HFFc6 (cell line): ENCODE results near the gene CREB3. TPM values are rescaled to one million over a fixed set of nuclear protein-coding genes. Genes with fewer than 3 reads are reported as not detected.

Source experiments
- DNase-seq: peaks from one replicate; pipeline ENCODE4 v3.0.0-alpha.2; 2018
- H3K27ac Mint-ChIP-seq: 2 replicates; pipeline ENCODE4 v1.8.0; 2020; ENCODE audit warnings: mild to moderate bottlenecking, mixed read lengths
- H3K27me3 Mint-ChIP-seq: 2 replicates; pipeline ENCODE4 v1.8.0; 2021; ENCODE audit warnings: mild to moderate bottlenecking, moderate library complexity, mixed read lengths; ENCODE audit not compliant: insufficient read depth
- H3K36me3 Mint-ChIP-seq: 2 replicates; pipeline ENCODE4 v1.8.0; 2021; ENCODE audit warnings: low read depth, mixed read lengths
- H3K4me1 Mint-ChIP-seq: 2 replicates; pipeline ENCODE4 v1.8.0; 2020; ENCODE audit warnings: low read depth, mixed read lengths
- H3K4me3 Mint-ChIP-seq: 2 replicates; pipeline ENCODE4 v1.8.0; 2020; ENCODE audit warnings: mild to moderate bottlenecking, moderate library complexity, mixed read lengths
- H3K9me3 Mint-ChIP-seq: 2 replicates; pipeline ENCODE4 v1.8.0; 2020; ENCODE audit warnings: mild to moderate bottlenecking, mixed read lengths
- total RNA-seq, 6 experiments: library from RNA; stranded (reverse); fragmentation: NEBNext Ultra II Directional; extraction: Animal tissue kit (Norgen Biotek cat#: 25700); gene quantifications; 2 replicates in 1 of 6; 3 replicates in 5 of 6; pipeline ENCODE4 v1.2.3, GENCODE V29; 2021
- TF ChIP-seq, protein P1 (sequence below): fragments of 200-600 bp; sonication (generic); IDR thresholded peaks from 2 replicates; pipeline ENCODE4 v1.5.0; 2021; ENCODE audit warnings: antibody characterized with exemption, mild to moderate bottlenecking

CREB3 gene
- total RNA-seq, 6 experiments from 2014 or later: 106 to 127 (median 114) TPM

DNA sequence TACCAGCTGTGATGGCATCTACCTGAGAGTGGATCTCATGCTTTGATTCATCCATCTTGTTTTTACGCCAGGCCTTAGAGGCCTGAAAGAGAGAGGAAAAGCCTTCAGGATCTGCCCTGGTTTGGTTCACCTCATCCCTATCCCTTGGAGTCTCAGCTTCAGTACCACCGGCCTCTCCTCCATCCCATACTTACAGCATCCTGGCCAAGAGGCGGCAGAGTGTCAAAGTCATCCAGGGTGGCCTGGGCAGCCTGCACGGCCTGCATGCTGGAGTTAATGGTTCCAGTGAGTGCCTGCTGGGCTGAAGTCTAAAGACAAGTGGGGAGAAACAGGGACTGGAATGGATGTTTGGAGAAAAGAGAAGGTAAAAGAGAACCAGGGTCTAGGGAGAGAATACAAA lies 12.9 kb upstream of the CREB3 start:
- Mint-ChIP-seq H3K27me3 (peaks cover 2% of the 10 kb centered on the region), H3K36me3 (peaks cover 78% of the 10 kb centered on the region), H3K4me3 (no peak overlapping the region), H3K4me1 (peaks cover 48% of the 10 kb centered on the region), H3K9me3 (no peaks in the 10 kb centered on the region), H3K27ac (peak overlapping the region; percentile 78)
- no peak for DNase-seq
- TF ChIP-seq, protein P1, sequence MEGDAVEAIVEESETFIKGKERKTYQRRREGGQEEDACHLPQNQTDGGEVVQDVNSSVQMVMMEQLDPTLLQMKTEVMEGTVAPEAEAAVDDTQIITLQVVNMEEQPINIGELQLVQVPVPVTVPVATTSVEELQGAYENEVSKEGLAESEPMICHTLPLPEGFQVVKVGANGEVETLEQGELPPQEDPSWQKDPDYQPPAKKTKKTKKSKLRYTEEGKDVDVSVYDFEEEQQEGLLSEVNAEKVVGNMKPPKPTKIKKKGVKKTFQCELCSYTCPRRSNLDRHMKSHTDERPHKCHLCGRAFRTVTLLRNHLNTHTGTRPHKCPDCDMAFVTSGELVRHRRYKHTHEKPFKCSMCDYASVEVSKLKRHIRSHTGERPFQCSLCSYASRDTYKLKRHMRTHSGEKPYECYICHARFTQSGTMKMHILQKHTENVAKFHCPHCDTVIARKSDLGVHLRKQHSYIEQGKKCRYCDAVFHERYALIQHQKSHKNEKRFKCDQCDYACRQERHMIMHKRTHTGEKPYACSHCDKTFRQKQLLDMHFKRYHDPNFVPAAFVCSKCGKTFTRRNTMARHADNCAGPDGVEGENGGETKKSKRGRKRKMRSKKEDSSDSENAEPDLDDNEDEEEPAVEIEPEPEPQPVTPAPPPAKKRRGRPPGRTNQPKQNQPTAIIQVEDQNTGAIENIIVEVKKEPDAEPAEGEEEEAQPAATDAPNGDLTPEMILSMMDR: no peak

DNA sequence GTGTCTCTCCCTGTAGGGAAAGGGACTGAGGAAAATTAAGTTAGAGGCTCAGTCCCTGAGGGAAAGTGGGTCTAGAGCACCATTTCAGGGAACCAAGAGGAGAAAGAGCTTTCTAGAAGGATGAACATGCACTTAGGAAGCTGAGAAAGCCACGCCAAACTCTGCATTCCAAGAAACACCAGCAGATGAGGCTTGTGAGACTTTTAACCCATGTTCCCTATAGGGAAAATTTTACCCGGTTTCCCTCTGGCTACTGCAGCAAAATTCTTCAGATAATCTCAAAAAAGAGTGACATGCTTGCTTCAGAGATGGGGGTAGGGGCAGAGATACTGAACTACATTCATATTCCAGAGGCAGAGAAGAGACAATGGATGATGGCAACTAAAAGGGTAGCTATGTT lies 9.0 kb upstream of the CREB3 start:
- Mint-ChIP-seq H3K4me1 (peaks cover 39% of the 10 kb centered on the region), H3K4me3 (no peak overlapping the region), H3K27me3 (peaks cover 2% of the 10 kb centered on the region), H3K36me3 (peaks cover 54% of the 10 kb centered on the region), H3K9me3 (no peaks in the 10 kb centered on the region), H3K27ac (peak overlapping the region; percentile 20; the same call in 1 of the 2 replicates)
- no peak for DNase-seq
- TF ChIP-seq, protein P1: no peak

DNA sequence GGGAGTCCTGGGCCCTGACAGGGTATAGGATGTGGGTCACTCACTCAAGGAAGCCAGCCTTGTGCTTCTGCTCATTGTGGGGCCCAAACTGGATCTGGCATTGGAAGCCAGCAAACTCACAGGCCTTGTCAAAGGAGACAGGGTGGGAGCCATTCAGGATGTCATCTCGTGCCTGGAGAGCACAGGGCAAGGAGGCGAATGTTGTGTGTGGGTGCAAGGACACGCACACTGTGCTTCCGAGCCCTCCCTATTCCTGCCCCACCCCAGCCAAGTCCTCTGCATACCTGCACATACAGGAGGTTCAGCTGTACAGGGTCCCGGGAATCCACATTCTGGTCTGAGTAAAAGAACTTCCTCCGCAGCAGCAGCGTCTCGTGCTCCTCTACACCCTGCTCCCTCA lies 8.6 kb upstream of the CREB3 start:
- Mint-ChIP-seq H3K9me3 (no peaks in the 10 kb centered on the region), H3K36me3 (peaks cover 53% of the 10 kb centered on the region), H3K27ac (peak overlapping the region; percentile 20), H3K4me1 (peaks cover 39% of the 10 kb centered on the region), H3K27me3 (peaks cover 2% of the 10 kb centered on the region), H3K4me3 (no peak overlapping the region)
- DNase-seq: no peak
- TF ChIP-seq, protein P1: no peak

DNA sequence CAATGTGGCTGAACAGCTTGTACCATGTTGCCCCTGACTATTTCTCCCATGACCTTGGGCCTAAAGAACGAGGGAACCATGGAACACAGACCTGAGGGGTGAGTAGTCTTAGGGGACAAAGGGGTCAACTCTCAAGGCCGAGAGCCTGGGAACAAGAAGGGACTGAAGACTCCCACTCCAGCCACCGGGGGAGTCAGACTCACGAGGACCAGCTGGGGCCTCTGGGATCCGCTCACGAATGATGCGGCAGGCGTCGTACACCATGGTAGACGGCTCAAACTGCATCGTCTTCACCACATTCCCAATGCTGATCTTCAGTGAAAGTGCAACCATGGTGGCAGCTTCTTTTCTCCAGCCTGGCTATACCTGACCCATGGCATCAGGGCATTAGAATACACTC lies 7.1 kb upstream of the CREB3 start:
- no peak overlapping the region for H3K4me3 Mint-ChIP-seq
- H3K27me3 Mint-ChIP-seq: no peaks in the 10 kb centered on the region; the same call in 1 of the 2 replicates
- no peaks in the 10 kb centered on the region for H3K9me3 Mint-ChIP-seq
- DNase-seq: no peak
- H3K4me1 Mint-ChIP-seq: peaks cover 28% of the 10 kb centered on the region
- TF ChIP-seq, protein P1: no peak; the same call in 1 of the 2 replicates
- H3K36me3 Mint-ChIP-seq: peaks cover 45% of the 10 kb centered on the region
- peak overlapping the region; percentile 73; the same call in 1 of the 2 replicates for H3K27ac Mint-ChIP-seq

DNA sequence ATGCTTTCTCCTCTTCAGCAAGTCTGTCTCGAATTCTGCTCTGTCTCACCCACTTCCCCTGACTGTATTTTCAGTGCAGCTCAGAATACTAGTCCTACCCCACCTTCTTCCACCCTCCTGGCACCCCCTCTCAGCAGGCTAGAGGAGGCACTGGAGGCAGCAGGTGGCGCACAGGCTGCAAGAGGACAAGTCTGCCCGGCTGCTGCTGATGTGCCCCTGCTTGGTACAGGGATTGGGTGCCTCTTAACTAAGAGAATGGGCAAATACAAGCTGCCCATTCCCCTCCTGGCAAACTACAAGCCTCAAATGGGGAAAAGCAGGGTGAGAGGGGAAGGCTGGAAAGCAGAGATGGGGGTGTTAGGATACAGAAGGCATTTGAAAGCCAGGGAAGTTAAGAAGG lies 5.5 kb upstream of the CREB3 start:
- TF ChIP-seq, protein P1: peak; percentile 43; the same call in 1 of the 2 replicates
- H3K9me3 Mint-ChIP-seq: no peaks in the 10 kb centered on the region
- H3K36me3 Mint-ChIP-seq: peaks cover 50% of the 10 kb centered on the region
- H3K4me1 Mint-ChIP-seq: peaks cover 22% of the 10 kb centered on the region
- no peak overlapping the region for H3K4me3 Mint-ChIP-seq
- DNase-seq: peak; percentile 63
- H3K27ac Mint-ChIP-seq: no peak overlapping the region
- H3K27me3 Mint-ChIP-seq: peaks cover 8% of the 10 kb centered on the region

DNA sequence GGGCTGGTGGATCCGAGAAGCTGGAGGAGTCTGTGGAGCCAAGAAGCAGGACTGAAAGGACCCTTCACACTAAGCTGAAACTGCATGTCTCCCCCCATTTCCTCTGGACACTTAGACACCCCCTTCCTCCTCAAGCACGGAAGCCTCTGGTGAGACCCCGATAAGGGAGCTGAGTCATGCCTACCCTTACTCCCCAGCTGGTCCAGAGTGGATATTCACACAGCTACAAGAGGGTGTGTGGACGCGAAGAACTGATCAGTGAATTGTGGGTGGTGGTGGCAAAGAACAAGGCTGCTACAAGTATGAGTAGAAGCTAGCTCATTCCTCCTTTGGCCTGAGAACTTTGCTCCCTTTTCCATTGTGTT lies 4.8 kb upstream of the CREB3 start:
- H3K36me3 Mint-ChIP-seq: peaks cover 43% of the 10 kb centered on the region
- H3K27ac Mint-ChIP-seq: no peak overlapping the region
- H3K27me3 Mint-ChIP-seq: peaks cover 8% of the 10 kb centered on the region
- no peak overlapping the region for H3K4me3 Mint-ChIP-seq
- TF ChIP-seq, protein P1: no peak
- peaks cover 16% of the 10 kb centered on the region for H3K4me1 Mint-ChIP-seq
- H3K9me3 Mint-ChIP-seq: no peaks in the 10 kb centered on the region
- no peak for DNase-seq
